Transverse colon (tissue), 4 donors: Measurements from ENCODE around the gene SORT1. TPM values are rescaled to one million over a fixed set of nuclear protein-coding genes. Genes with fewer than 3 reads are reported as not detected.

Experiments used
- DNase-seq: peaks from one replicate; pipeline ENCODE4 v3.0.0-alpha.2; 2019
- H3K27ac ChIP-seq, 4 donors: fragments of 200-600 bp; sonication (generic); 2 replicates each; pipeline ENCODE4 v1.5.1; 2016 to 2018; ENCODE audit warnings: inconsistent platforms in 4 of 4
- H3K27me3 ChIP-seq: fragments of 200-600 bp; sonication (generic); 2 replicates; pipeline ENCODE4 v1.5.1; 2017; ENCODE audit warnings: inconsistent platforms
- H3K36me3 ChIP-seq, 4 donors: fragments of 200-600 bp; sonication (generic); 2 replicates each; pipeline ENCODE4 v1.5.1; 2017 to 2019; ENCODE audit warnings: inconsistent platforms in 4 of 4
- H3K4me1 ChIP-seq, 4 donors: fragments of 200-600 bp; sonication (generic); 2 replicates each; pipeline ENCODE4 v1.5.1; 2017 to 2020; ENCODE audit warnings: inconsistent platforms in 4 of 4
- H3K4me3 ChIP-seq, 4 donors: fragments of 200-600 bp; sonication (generic); 1 replicate in 1 of 4; 2 replicates in 3 of 4; pipeline versions ENCODE4 v1.5.1 to v1.6.1; 2017 to 2019; ENCODE audit warnings: inconsistent platforms in 4 of 4
- H3K9me3 ChIP-seq, 2 donors: fragments of 200-600 bp; sonication (generic); 2 replicates each; pipeline ENCODE4 v1.5.1; 2017 to 2019; ENCODE audit warnings: inconsistent platforms in 2 of 2
- EP300 ChIP-seq: sonication (generic); formaldehyde crosslinking; IDR thresholded peaks from one replicate; pipeline ENCODE4 v1.6.1; 2017; ENCODE audit warnings: antibody characterized with exemption, low read depth
- POLR2A ChIP-seq: fragments of 450-650 bp; IDR thresholded peaks from one replicate; pipeline ENCODE4 v1.6.1; 2016; ENCODE audit warnings: antibody characterized with exemption, mild to moderate bottlenecking, moderate library complexity
- POLR2AphosphoS5 ChIP-seq, 3 donors: sonication (generic); formaldehyde crosslinking; IDR thresholded peaks; one replicate each; pipeline ENCODE4 v1.6.1; 2016; ENCODE audit warnings: antibody characterized with exemption in 3 of 3
- WGBS, 2 donors: methylation state at CpG; one replicate each; pipeline ENCODE4 v1.1.5; 2018; ENCODE audit warnings: low coverage in 1 of 2; 5-methylcytosine and 5-hydroxymethylcytosine counted together
- in situ Hi-C, 4 donors: fragments of 200-750 bp; cut with MboI; loops; one replicate each; pipeline versions ENCODE4 v1.15.0 to v1.15.1; 2017; ENCODE audit warnings: low sequenced_read_pairs in 3 of 4, low pct_ligation_motif_present in 1 of 4, low pct_unique_long_range_greater_than_20kb in 1 of 4
- intact Hi-C: fragments of 100-400 bp; cut with DNase I; formaldehyde crosslinking; loops from one replicate; pipeline ENCODE4 v1.15.1; 2023; ENCODE audit warnings: low total_unique reads
- total RNA-seq, 4 donors: library from RNA; depleted of rRNA; stranded (reverse); fragments of >200 nt; gene quantifications; one replicate each; pipeline ENCODE4 v1.1.0, GENCODE V29; 2016
- TF ChIP-seq, protein P1 (sequence below), 5 experiments: fragments of 200-600 bp in 3 of 5; fragments of 450-650 bp in 2 of 5; sonication (generic) in 3 of 5; IDR thresholded peaks; 1 replicate in 2 of 5; 2 replicates in 3 of 5; pipeline ENCODE4 v1.5.1; 2016 to 2017; ENCODE audit warnings: antibody characterized with exemption in 5 of 5, inconsistent platforms in 3 of 5, mild to moderate bottlenecking in 2 of 5, moderate library complexity in 1 of 5

Gene SORT1
- total RNA-seq, 4 donors from 2014 or later = 53.5 to 79.3 (median 66.2) TPM

DNA sequence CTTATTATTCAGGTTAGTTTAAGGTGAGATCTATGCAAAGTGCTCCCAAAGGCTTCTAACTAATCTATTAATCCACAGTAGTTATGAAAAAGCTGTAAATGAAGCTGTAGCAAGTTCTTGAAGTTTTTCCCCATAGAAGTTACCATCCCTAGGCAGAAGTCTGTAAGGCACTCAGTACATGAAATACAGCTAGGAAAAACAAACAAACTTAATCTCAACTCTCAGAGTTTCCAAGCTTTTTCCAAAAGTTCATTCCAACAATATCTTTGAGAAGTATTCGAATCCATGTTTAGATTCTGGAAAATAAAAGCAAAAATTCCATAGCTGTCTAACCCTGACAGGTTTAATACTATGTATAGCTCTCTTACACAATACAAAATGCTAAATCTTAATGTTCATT is 41.2 kb downstream of the SORT1 start:
- in situ Hi-C loops = no loop called here

DNA sequence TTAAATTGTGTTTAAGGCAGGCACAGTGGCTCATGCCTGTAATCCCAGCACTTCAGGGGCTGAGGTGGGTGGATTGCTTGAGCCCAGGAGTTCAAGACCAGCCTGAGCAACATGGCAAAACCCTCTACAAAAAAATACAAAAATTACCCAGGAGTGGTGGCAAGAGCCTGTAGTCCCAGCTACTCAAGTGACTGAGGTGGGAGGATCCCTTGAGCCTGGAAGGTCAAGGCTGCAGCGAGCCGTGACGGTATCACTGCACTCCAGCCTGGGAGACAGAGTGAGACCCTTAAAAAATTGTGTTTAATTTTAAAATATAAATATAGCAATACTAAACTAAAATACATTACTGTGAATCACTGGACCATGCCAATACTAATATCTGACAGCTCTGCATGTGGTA is 42.8 kb downstream of the SORT1 start:
- TF ChIP-seq POLR2AphosphoS5 (IDR thresholded peaks at IDR 0.05) = no peak
- TF ChIP-seq, protein P1, sequence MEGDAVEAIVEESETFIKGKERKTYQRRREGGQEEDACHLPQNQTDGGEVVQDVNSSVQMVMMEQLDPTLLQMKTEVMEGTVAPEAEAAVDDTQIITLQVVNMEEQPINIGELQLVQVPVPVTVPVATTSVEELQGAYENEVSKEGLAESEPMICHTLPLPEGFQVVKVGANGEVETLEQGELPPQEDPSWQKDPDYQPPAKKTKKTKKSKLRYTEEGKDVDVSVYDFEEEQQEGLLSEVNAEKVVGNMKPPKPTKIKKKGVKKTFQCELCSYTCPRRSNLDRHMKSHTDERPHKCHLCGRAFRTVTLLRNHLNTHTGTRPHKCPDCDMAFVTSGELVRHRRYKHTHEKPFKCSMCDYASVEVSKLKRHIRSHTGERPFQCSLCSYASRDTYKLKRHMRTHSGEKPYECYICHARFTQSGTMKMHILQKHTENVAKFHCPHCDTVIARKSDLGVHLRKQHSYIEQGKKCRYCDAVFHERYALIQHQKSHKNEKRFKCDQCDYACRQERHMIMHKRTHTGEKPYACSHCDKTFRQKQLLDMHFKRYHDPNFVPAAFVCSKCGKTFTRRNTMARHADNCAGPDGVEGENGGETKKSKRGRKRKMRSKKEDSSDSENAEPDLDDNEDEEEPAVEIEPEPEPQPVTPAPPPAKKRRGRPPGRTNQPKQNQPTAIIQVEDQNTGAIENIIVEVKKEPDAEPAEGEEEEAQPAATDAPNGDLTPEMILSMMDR (IDR thresholded peaks at IDR 0.05) = no peak
- no peak for TF ChIP-seq EP300
- no peak for TF ChIP-seq POLR2A
- in situ Hi-C loops = no loop called here
- intact Hi-C loops = loop anchor here (10.0 kb wide), 1 partner anchor 50 kb away; no protein-coding TSS in a partner anchor
- Histone ChIP-seq H3K27ac (no peak overlapping the region), H3K9me3 (no peaks in the 10 kb centered on the region), H3K36me3 (peaks cover 0 to 9% (median 2%) of the 10 kb centered on the region in 4 donors), H3K27me3 (no peaks in the 10 kb centered on the region), H3K4me1 (peaks cover 0 to 33% (median 13%) of the 10 kb centered on the region in 4 donors), H3K4me3 (no peak overlapping the region)
- no peak for DNase-seq
- 97 to 100% methylated on average over 3 of the region's 3 CpGs for WGBS, 2 donors

More for the DNA sequence above, 41.2 kb downstream of the SORT1 start:
- Histone ChIP-seq H3K27me3 (no peaks in the 10 kb centered on the region), H3K36me3 (peaks cover 0 to 9% (median 0%) of the 10 kb centered on the region in 4 donors), H3K27ac (no peak overlapping the region), H3K9me3 (no peaks in the 10 kb centered on the region), H3K4me3 (no peak overlapping the region), H3K4me1 (peaks cover 0 to 26% (median 8%) of the 10 kb centered on the region in 4 donors)
- TF ChIP-seq POLR2AphosphoS5 (IDR thresholded peaks at IDR 0.05) (no peak), EP300 (no peak), POLR2A (no peak)
- TF ChIP-seq, protein P1 (IDR thresholded peaks at IDR 0.05) = no peak
- no peak for DNase-seq
- intact Hi-C loops = loop anchor here (10.0 kb wide), 1 partner anchor 48 kb away; no protein-coding TSS in a partner anchor
- WGBS, 2 donors = 55 to 70% methylated on average over 1 of the region's 1 CpG

DNA sequence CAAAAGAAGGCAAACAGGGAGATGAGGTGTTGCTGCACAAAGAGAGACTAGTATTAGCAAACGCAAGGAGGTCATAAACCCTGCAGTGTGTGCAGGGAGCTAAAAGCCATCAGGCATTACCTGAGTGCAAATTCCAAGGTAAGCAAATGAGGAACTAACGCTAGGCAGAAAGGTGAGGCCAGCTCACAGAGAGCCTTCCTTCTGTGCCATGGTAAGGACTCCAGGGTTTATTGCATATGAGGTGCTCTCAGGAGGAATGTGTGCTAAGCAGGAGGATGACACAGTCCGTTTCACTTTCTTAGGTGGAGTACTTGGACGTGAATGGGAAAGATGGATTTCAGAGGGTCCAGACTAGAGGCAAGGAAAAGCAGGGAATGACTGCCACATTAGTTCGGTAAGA is 46.3 kb downstream of the SORT1 start:
- in situ Hi-C loops (no loop called here), intact Hi-C loops (loop anchor here (10.0 kb wide), 1 partner anchor 53 kb away; no protein-coding TSS in a partner anchor)
- Histone ChIP-seq H3K27me3 (no peaks in the 10 kb centered on the region), H3K4me3 (no peak overlapping the region), H3K4me1 (peaks cover 0 to 25% (median 8%) of the 10 kb centered on the region in 4 donors), H3K36me3 (peaks cover 0 to 21% (median 7%) of the 10 kb centered on the region in 4 donors), H3K9me3 (no peaks in the 10 kb centered on the region), H3K27ac (peak overlapping the region; percentile 49 to 68 (median 59))
- no peak for TF ChIP-seq POLR2A
- TF ChIP-seq POLR2AphosphoS5 (IDR thresholded peaks at IDR 0.05) = peak in 1 of 3 donors; percentile 59
- DNase-seq = peak; percentile 57
- 69 to 71% methylated on average over 4 to 5 of the region's 5 CpGs for WGBS, 2 donors

DNA sequence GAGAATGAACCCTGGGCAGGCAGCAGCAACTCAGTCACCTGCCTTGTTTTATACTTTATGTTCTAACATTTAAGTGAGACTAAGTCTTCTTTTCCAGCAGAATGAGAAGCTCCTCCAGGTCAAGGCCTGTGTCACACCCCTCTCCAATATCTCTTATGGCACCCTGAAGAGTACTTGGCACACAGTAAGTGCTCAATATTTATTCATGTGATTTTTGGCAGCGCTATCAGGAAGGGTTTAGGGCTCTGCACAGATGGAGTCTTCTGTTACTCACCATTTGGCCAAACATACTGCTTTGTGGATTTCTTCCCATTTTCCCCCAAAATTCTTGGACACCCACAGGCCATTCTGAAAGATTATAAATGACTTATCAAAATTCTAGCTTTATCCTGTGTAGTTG is 47.1 kb downstream of the SORT1 start:
- no peak for DNase-seq
- Histone ChIP-seq H3K27ac (peak overlapping the region; percentile 43 to 64 (median 52)), H3K36me3 (peaks cover 0 to 21% (median 10%) of the 10 kb centered on the region in 4 donors), H3K4me1 (peaks cover 0 to 25% (median 8%) of the 10 kb centered on the region in 4 donors), H3K4me3 (no peak overlapping the region), H3K9me3 (no peaks in the 10 kb centered on the region), H3K27me3 (no peaks in the 10 kb centered on the region)
- intact Hi-C loops = loop anchor here (10.0 kb wide), 1 partner anchor 54 kb away; no protein-coding TSS in a partner anchor
- 29 to 43% methylated on average over 1 of the region's 1 CpG for WGBS, 2 donors
- no peak for TF ChIP-seq EP300
- no peak for TF ChIP-seq POLR2AphosphoS5 (IDR thresholded peaks at IDR 0.05)
- TF ChIP-seq POLR2A = no peak
- TF ChIP-seq, protein P1 (IDR thresholded peaks at IDR 0.05) = no peak
- in situ Hi-C loops = no loop called here
